Esophagus squamous epithelium (tissue), 5 donors: ENCODE results near the gene MAGEB4. TPM values are rescaled to one million over a fixed set of nuclear protein-coding genes. Genes with fewer than 3 reads are reported as not detected.

ENCODE experiments used
- DNase-seq: peaks from one replicate; lab custom pipeline; 2025; lab: John Stamatoyannopoulos, UW
- H3K27ac ChIP-seq, 4 donors: fragments of 200-600 bp; sonication (generic); one replicate each; pipeline ENCODE4 v1.5.1; 2016 to 2019; ENCODE audit warnings: mild to moderate bottlenecking in 1 of 4
- H3K27me3 ChIP-seq, 4 donors: fragments of 200-600 bp; sonication (generic); 1 replicate in 3 of 4; 2 replicates in 1 of 4; pipeline versions ENCODE4 v1.5.1 to v1.6.0; 2017 to 2021; ENCODE audit warnings: antibody characterized with exemption in 1 of 4
- H3K36me3 ChIP-seq, 3 donors: fragments of 200-600 bp; sonication (generic); one replicate each; pipeline ENCODE4 v1.5.1; 2016 to 2019
- H3K4me1 ChIP-seq, 3 donors: fragments of 200-600 bp; sonication (generic); one replicate each; pipeline ENCODE4 v1.5.1; 2017 to 2019
- H3K4me3 ChIP-seq, 4 donors: fragments of 200-600 bp; sonication (generic); 1 replicate in 3 of 4; 2 replicates in 1 of 4; pipeline ENCODE4 v1.5.1; 2016 to 2019; ENCODE audit warnings: mild to moderate bottlenecking in 2 of 4, moderate library complexity in 1 of 4
- H3K9me3 ChIP-seq, 3 donors: fragments of 200-600 bp; sonication (generic); one replicate each; pipeline ENCODE4 v1.5.1; 2016 to 2019
- CTCF ChIP-seq, 6 experiments: fragments of 450-650 bp in 4 of 6; fragments of 200-600 bp in 2 of 6; sonication (generic) in 2 of 6; IDR thresholded peaks; one replicate each; pipeline ENCODE4 v1.5.1; 2016 to 2019; ENCODE audit warnings: antibody characterized with exemption in 6 of 6, mild to moderate bottlenecking in 4 of 6, moderate library complexity in 4 of 6
- POLR2A ChIP-seq, 4 donors: fragments of 450-650 bp; IDR thresholded peaks; one replicate each; pipeline ENCODE4 v1.6.1; 2017; ENCODE audit warnings: antibody characterized with exemption in 4 of 4, mild to moderate bottlenecking in 4 of 4, moderate library complexity in 3 of 4
- WGBS, 2 donors: methylation state at CpG; one replicate each; pipeline ENCODE4 v1.1.5; 2018; 5-methylcytosine and 5-hydroxymethylcytosine counted together
- intact Hi-C: fragments of 100-400 bp; cut with DNase I; formaldehyde crosslinking; loops from one replicate; pipeline ENCODE4 v1.15.0; 2022
- total RNA-seq, 4 donors: library from RNA; depleted of rRNA; stranded (reverse); fragments of >200 nt; gene quantifications; one replicate each; pipeline ENCODE4 v1.1.0, GENCODE V29; 2016
- donor health status: DM: yes; HTN: yes; CAD: no.

MAGEB4 gene
- total RNA-seq, 4 donors from 2014 or later, result not detected

- no peaks in the 10 kb centered on the region for H3K9me3 ChIP-seq
- no peak overlapping the region for H3K27ac ChIP-seq
- no peak for DNase-seq
- H3K4me3 ChIP-seq, result no peak overlapping the region
- no peaks in the 10 kb centered on the region for H3K27me3 ChIP-seq
- intact Hi-C loops, result no loop called here
- TF ChIP-seq CTCF (IDR thresholded peaks at IDR 0.05) (no peak), POLR2A (IDR thresholded peaks at IDR 0.05) (no peak)
- H3K36me3 ChIP-seq, result no peaks in the 10 kb centered on the region
- H3K4me1 ChIP-seq, result no peaks in the 10 kb centered on the region
These were observed 19.2 kb downstream of the MAGEB4 start for GRCh38 chrX:30261012-30261411.

DNA sequence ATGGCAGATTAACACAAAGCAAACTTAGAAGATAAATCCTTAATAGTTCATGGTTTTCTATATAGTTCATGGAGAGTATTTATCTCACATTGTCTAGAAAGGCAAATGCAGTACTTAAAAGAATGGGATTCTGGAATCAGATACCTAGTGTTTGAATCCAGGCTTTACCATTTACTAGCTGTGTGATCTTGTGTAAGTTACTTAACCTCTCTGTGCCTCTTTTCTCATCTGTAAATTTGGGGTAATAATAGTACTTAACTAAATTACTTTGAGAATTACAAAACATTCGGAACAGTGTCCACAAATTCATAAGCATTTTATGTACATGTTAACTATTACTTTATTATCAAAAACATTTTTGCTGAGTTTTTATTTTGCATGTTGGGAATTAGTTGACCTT, 21.0 kb downstream of the MAGEB4 start:
- WGBS, 2 donors, result 57 to 93% methylated on average over 1 of the region's 1 CpG
- no peaks in the 10 kb centered on the region for H3K27me3 ChIP-seq
- DNase-seq, result no peak
- no peaks in the 10 kb centered on the region for H3K4me1 ChIP-seq
- intact Hi-C loops, result no loop called here
- H3K36me3 ChIP-seq, result no peaks in the 10 kb centered on the region
- H3K27ac ChIP-seq, result no peak overlapping the region
- no peak for TF ChIP-seq POLR2A (IDR thresholded peaks at IDR 0.05)
- TF ChIP-seq CTCF (IDR thresholded peaks at IDR 0.05), result no peak
- H3K4me3 ChIP-seq, result no peak overlapping the region
- no peaks in the 10 kb centered on the region for H3K9me3 ChIP-seq

GRCh38 chrX:30270639-30271038, 28.8 kb downstream of the MAGEB4 start:
- no peaks in the 10 kb centered on the region for H3K9me3 ChIP-seq
- TF ChIP-seq POLR2A (IDR thresholded peaks at IDR 0.05), result no peak
- TF ChIP-seq CTCF (IDR thresholded peaks at IDR 0.05), result no peak
- 62 to 86% methylated on average over 3 of the region's 3 CpGs for WGBS, 2 donors
- no peaks in the 10 kb centered on the region for H3K27me3 ChIP-seq
- H3K36me3 ChIP-seq, result no peaks in the 10 kb centered on the region
- no peak overlapping the region for H3K4me3 ChIP-seq
- DNase-seq, result no peak
- no peaks in the 10 kb centered on the region for H3K4me1 ChIP-seq
- H3K27ac ChIP-seq, result no peak overlapping the region
- intact Hi-C loops, result no loop called here

GRCh38 chrX:30275498-30275897, 33.7 kb downstream of the MAGEB4 start:
- H3K9me3 ChIP-seq, result no peaks in the 10 kb centered on the region
- peak in 2 of 6 experiments; percentile 11 to 15 for TF ChIP-seq CTCF (IDR thresholded peaks at IDR 0.05)
- no peak for TF ChIP-seq POLR2A (IDR thresholded peaks at IDR 0.05)
- no peaks in the 10 kb centered on the region for H3K4me1 ChIP-seq
- no peak overlapping the region for H3K27ac ChIP-seq
- no peak for DNase-seq
- no peaks in the 10 kb centered on the region for H3K36me3 ChIP-seq
- intact Hi-C loops, result no loop called here
- no peaks in the 10 kb centered on the region for H3K27me3 ChIP-seq
- WGBS, 2 donors, result 0 to 6% methylated on average over 1 of the region's 1 CpG
- H3K4me3 ChIP-seq, result no peak overlapping the region

- no peak for DNase-seq
- WGBS, 2 donors, result 50 to 63% methylated on average over 1 of the region's 1 CpG
- no peak overlapping the region for H3K4me3 ChIP-seq
- no peak for TF ChIP-seq POLR2A (IDR thresholded peaks at IDR 0.05)
- no peak for TF ChIP-seq CTCF (IDR thresholded peaks at IDR 0.05)
- no peak overlapping the region for H3K27ac ChIP-seq
- no peaks in the 10 kb centered on the region for H3K27me3 ChIP-seq
- no peaks in the 10 kb centered on the region for H3K4me1 ChIP-seq
- no peaks in the 10 kb centered on the region for H3K9me3 ChIP-seq
- intact Hi-C loops, result no loop called here
- H3K36me3 ChIP-seq, result no peaks in the 10 kb centered on the region
These were observed 36.6 kb downstream of the MAGEB4 start for GRCh38 chrX:30278365-30278764.
